Right lobe of liver (tissue), 4 donors: ENCODE data around the gene RPF1.

Experiments used
- CTCF ChIP-seq, 4 donors: fragments of 200-600 bp in 3 of 4; fragments of 450-650 bp in 1 of 4; IDR thresholded peaks; one replicate each; pipeline versions ENCODE4 v1.5.1 to v1.8.0; 2016 to 2022; ENCODE audit warnings: antibody characterized with exemption in 4 of 4, mild to moderate bottlenecking in 2 of 4
- POLR2A ChIP-seq: fragments of 450-650 bp; IDR thresholded peaks from one replicate; pipeline ENCODE4 v1.6.1; 2017; ENCODE audit warnings: antibody characterized with exemption, mild to moderate bottlenecking
- donor health status: DM: no; HTN: no; CAD: no.
- donor health status: DM: no; HTN: no; CAD: no.
- donor health status: DM: no; HTN: yes; CAD: no.

DNA sequence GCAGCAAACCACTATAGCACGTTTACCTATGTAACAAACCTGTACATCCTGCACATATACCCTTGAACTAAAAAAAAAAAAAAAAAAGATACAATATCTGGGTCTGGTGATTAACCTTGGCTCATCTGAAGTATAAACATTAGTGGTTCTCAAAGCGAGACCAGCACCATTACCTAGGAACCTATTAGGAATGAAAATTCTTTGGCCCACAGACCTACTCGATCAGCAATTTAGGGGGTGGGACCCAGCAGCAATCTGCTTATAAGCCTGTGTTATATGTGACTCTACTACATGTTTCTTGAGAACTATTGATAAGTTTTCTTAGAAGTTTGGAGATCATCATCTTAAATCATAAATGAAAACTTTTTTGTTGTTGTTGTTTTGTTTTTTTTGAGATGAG lies 17.4 kb downstream of the RPF1 start:
- TF ChIP-seq CTCF (IDR thresholded peaks at IDR 0.05) (no peak), POLR2A (no peak)
